WERI-Rb-1 (cell line): ENCODE data around the gene HIVEP3.

Source experiments
- DNase-seq: peaks from one replicate; pipeline ENCODE4 v3.0.0-alpha.2; 2020
- H3K27ac ChIP-seq: fragments of 250-450 bp; sonication (Bioruptor Pico); 2 replicates; pipeline ENCODE4 v1.5.1; 2020; ENCODE audit warnings: mild to moderate bottlenecking, moderate library complexity
- H3K27me3 ChIP-seq: fragments of 250-450 bp; sonication (Bioruptor Pico); 2 replicates; pipeline ENCODE4 v1.5.1; 2021; ENCODE audit warnings: mild to moderate bottlenecking, low read depth, moderate library complexity; ENCODE audit not compliant: insufficient read depth, severe bottlenecking
- H3K36me3 ChIP-seq: fragments of 250-450 bp; sonication (Bioruptor Pico); 2 replicates; pipeline ENCODE4 v1.5.1; 2020; ENCODE audit warnings: mild to moderate bottlenecking, moderate library complexity
- H3K4me3 ChIP-seq: 2 replicates; pipeline ENCODE4 v1.5.1; 2011; ENCODE audit warnings: low read depth, mild to moderate bottlenecking, control low read depth, low read length
- H3K9me3 ChIP-seq: fragments of 250-450 bp; sonication (Bioruptor Pico); 2 replicates; pipeline ENCODE4 v1.5.1; 2021; ENCODE audit warnings: mild to moderate bottlenecking, moderate library complexity; ENCODE audit not compliant: severe bottlenecking
- TF ChIP-seq, protein P1 (sequence below): IDR thresholded peaks from 2 replicates; pipeline ENCODE4 v1.5.1; 2011; ENCODE audit warnings: low read depth, mild to moderate bottlenecking, control low read depth, inconsistent platforms, low read length

Gene HIVEP3

DNA sequence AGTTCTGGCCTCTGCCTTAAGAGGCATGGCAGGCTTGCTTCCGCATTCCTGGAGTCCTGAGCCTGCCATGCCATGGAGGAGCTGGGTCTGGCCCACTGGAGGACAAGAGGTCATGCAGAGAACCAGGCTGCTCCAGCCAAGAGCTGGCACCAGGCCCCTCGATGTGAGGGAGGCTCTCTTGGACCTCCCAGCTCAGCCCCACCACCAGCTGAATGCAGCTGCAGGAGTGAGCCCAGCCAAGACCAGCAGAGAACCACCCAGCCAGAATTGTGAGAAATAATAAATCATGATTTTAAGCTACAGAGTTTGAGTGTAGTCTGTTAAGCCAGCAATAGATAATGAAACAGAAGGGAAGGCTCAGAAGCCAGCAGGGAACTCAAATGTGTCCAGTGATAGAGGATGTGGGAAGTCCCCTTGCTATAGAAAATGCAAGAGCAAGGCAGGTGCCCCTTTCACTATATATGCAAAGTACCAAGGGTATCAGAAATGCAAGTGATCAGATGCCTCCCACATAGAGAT is 118.4 kb downstream of the HIVEP3 start:
- no peak for DNase-seq
- no peak overlapping the region for H3K27ac ChIP-seq
- H3K36me3 ChIP-seq, result no peaks in the 10 kb centered on the region
- H3K4me3 ChIP-seq, result no peak overlapping the region
- H3K9me3 ChIP-seq, result no peaks in the 10 kb centered on the region
- no peaks in the 10 kb centered on the region for H3K27me3 ChIP-seq
- TF ChIP-seq, protein P1, sequence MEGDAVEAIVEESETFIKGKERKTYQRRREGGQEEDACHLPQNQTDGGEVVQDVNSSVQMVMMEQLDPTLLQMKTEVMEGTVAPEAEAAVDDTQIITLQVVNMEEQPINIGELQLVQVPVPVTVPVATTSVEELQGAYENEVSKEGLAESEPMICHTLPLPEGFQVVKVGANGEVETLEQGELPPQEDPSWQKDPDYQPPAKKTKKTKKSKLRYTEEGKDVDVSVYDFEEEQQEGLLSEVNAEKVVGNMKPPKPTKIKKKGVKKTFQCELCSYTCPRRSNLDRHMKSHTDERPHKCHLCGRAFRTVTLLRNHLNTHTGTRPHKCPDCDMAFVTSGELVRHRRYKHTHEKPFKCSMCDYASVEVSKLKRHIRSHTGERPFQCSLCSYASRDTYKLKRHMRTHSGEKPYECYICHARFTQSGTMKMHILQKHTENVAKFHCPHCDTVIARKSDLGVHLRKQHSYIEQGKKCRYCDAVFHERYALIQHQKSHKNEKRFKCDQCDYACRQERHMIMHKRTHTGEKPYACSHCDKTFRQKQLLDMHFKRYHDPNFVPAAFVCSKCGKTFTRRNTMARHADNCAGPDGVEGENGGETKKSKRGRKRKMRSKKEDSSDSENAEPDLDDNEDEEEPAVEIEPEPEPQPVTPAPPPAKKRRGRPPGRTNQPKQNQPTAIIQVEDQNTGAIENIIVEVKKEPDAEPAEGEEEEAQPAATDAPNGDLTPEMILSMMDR, result no peak

DNA sequence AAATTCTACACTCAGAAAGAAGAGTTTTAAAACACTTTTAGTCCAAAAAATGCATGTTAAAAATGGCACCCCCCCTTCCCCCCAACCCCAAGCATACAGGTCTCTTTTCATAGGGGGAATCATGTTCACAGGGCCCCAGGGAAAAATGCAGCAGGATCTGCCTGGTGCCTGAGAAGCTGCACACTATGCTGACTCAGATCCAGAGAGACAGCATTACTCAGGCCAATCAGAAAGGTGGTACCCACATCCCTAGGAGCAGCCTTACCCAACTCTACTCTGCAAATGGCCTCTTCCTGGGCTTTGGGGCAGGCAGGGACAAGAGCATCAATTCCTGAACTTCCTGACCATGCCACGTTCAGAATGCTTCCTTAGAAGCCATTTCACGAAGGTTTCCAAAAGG is 119.0 kb downstream of the HIVEP3 start:
- no peak overlapping the region for H3K27ac ChIP-seq
- H3K9me3 ChIP-seq, result no peaks in the 10 kb centered on the region
- H3K4me3 ChIP-seq, result no peak overlapping the region
- DNase-seq, result no peak
- H3K27me3 ChIP-seq, result no peaks in the 10 kb centered on the region
- TF ChIP-seq, protein P1, result no peak
- H3K36me3 ChIP-seq, result no peaks in the 10 kb centered on the region

DNA sequence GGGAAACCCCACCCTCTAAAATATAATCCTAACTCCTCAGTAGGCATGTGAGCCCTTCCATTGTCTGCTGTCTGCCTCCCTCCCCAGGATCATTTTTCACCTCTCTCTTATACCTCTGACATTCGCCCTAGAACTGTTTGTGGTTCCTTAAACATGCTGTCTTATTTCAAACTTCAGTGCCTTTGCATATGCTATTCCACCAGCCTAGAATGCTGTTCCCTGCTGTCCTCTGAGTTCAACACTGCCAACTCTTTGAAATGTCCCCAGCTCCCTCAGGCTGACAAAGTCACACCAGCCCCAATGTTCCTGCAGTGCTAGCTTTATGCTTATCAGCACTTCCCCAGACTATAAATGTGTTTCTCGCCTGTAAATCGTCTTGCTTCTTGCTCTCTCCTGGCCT is 119.5 kb downstream of the HIVEP3 start:
- H3K27ac ChIP-seq, result no peak overlapping the region
- H3K36me3 ChIP-seq, result no peaks in the 10 kb centered on the region
- no peak overlapping the region for H3K4me3 ChIP-seq
- H3K27me3 ChIP-seq, result no peaks in the 10 kb centered on the region
- H3K9me3 ChIP-seq, result no peaks in the 10 kb centered on the region
- no peak for DNase-seq
- TF ChIP-seq, protein P1, result no peak

DNA sequence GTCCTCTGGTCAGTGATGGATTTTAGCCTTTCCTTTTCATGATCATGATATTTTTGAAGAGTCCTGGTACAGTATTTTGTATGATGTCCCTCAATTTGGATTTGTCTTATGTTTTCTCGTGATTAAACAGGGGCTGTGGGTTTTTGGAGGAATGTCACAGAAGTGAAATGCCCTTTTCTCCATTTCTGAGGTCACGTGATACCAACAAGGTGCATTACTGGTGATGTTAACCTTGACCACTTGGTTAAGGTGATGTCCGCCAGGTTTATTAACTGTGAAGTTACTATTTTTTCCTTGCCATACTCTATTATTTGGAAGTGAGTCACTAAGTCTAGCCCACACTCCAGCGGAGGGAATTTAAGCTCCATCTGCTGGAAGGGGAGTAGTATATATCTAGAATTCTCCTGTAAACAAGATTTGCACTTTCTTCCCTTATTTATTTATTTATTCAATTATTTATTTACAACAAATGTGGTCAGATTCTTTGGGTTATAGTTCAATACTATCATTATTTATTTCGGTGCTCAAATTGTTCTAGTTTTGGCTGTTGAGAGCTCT is 123.4 kb downstream of the HIVEP3 start:
- no peak for DNase-seq
- Histone ChIP-seq H3K27me3 (no peaks in the 10 kb centered on the region), H3K9me3 (peaks cover 6% of the 10 kb centered on the region), H3K4me3 (no peak overlapping the region), H3K27ac (no peak overlapping the region), H3K36me3 (no peaks in the 10 kb centered on the region)
- TF ChIP-seq, protein P1, result no peak

DNA sequence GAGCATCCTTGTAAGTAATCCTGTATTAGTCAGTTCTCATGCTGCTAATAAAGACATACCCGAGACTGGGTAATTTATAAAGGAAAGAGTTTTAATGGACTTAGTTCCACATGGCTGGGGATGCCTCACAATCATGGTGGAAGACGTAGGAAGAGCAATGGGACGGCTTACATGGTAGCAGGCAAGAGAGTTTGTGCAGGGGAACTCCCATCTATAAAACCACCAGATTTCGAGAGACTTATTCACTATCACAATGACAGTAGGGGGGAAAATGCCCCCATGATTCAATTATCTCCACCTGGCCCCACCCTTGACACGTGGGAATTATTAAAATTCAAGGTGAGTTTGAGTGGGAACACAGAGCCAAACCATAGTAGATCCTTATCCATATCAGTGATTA is 124.7 kb downstream of the HIVEP3 start:
- H3K9me3 ChIP-seq, result peaks cover 6% of the 10 kb centered on the region
- TF ChIP-seq, protein P1, result no peak
- peak; percentile 26 for DNase-seq
- no peaks in the 10 kb centered on the region for H3K36me3 ChIP-seq
- no peak overlapping the region for H3K27ac ChIP-seq
- H3K27me3 ChIP-seq, result no peaks in the 10 kb centered on the region
- no peak overlapping the region for H3K4me3 ChIP-seq

DNA sequence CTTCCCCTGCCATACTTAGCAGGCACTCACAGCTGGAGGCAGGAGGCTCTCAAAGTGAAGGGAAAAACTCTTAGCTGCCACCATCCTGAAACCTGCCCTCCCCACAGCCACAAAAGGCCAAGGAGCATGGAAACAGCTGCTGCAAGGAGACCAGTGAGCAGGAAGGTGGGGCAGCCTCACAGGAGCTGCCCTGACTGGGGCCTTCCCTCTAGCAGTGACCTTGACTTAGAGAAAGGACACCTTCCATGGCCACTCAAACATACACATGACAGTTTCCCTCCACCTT is 126.3 kb downstream of the HIVEP3 start:
- no peak for DNase-seq
- no peak overlapping the region for H3K27ac ChIP-seq
- no peaks in the 10 kb centered on the region for H3K36me3 ChIP-seq
- H3K9me3 ChIP-seq, result peaks cover 6% of the 10 kb centered on the region
- TF ChIP-seq, protein P1, result no peak
- no peaks in the 10 kb centered on the region for H3K27me3 ChIP-seq
- no peak overlapping the region for H3K4me3 ChIP-seq
